NCI-H524 treated with DMSO at 0.1 percent for 48 hours (cell line): ENCODE results near the gene PUSL1.
A peak's percentile ranks its signal among the peaks of the same experiment; 100 is the strongest.

Source experiments
- DNase-seq: peaks from one replicate; lab custom pipeline; 2025; lab: John Stamatoyannopoulos, UW

The PUSL1 gene

DNA sequence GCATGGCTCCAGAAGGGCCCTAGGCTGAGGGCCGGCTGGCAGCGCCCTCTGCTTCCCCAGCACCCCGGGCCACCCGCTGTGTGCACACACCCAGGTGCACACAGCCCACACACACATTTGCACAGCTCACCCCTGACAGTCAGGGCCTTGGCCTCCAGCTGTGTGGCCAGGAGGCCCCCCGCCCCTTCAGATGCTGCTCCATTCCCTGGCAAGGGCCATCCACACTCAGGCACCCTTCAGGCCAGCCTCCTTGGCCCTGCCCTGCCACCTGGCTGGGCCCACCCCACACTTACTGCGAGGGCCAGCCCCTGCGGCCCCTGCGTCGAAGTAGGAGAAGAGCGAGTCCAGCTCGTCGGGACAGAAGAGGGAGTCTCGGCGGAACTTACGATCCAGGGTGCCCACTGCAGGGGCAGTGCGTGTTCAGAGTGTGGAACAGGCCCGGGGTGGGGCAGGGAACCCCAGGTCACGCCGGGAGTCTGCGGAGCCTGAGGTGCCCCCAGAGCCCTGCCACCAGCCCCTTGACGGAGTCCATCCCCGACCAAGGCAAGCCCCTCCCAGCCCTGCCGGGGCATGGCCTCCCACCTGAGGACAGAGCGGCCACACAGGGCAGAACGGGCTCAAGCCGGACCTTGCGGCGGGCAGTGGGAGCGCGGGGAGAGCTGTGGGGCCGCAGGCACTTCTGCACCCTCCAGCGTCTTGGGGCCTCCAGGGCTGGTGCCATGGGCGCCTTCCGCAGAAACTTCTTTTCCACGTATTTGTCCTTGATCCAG lies 13.1 kb upstream of the PUSL1 start:
- DNase-seq, result no peak

DNA sequence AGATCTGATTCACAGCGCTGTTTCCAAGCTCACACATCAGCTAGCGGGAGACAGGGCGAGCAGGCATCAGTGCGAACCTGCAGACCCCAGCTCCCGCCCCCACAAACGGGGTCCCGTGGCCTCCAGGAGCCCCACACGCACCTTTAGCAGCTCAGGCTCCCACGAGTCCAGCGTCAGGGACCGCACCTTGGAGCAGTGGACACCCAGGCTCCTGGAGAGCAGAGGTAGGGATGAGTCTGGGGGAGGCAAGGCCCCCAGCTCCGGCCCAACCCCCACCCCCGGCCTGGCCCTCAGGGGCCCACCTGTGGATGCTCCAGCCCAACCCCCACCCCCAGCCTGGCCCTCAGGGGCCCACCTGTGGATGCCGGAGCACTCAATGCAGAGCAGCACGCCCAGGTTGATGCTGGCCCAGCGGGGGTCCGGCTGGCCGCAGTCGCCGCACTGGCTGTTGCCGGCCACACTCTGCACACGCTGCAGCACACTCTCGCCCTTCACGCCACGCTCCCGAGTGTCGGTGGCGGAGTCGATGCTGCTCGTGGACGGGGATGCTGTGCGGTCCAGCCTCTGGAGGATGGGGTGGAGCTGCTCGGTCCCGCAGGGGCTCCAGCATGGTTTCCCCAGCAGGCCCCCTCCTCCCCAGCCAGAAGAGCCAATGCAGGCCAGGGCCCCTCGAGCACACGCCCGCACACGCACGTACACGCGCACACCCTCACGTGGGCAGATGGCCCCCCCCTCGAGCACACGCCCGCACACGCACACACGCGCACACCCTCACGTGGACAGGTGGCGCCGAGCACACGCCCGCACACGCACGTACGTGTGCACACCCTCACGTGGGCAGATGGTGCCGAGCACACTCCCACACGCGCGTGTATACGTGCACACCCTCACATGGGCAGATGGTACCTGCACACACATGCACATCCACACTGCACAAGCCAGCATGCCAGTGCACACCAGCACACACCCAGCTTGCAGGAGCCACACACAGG lies 12.0 kb upstream of the PUSL1 start:
- no peak for DNase-seq

DNA sequence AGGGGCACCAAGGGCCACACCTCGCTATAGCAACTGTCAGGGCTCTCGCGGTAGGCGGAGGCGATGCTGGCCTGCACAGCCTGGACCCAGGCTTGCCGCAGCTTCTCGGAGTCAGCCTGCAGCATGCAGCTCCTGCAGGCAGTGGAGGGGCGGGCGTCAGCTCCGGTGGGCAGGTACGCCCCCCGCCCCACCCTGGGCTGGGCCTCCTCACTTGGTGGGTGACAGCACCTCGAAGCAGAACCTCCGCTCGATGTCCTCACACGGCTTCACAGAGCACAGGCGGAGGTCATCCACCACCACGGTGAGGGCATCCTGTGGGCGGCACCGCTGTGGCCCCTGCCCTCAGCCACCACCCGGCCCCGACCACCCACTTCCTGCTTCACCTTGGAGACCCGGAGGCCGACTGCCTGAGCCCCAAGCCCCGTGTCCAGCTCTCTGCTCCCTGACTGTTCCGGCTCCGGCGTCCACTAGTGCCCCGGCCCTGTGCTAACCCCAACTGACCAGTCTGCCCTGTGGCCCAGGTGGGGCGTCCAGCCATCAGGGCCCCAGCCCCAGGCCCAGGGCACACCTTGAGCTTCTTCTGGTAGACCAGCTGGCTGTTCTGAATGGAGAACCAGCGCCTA lies 10.5 kb upstream of the PUSL1 start:
- DNase-seq, result no peak

- peak; percentile 91 for DNase-seq
These were observed 9.3 kb upstream of the PUSL1 start for GRCh38 chr1:1298861-1299685.

GRCh38 chr1:1299686-1300351 lies 8.6 kb upstream of the PUSL1 start:
- DNase-seq, result no peak

GRCh38 chr1:1300352-1300739 lies 8.1 kb upstream of the PUSL1 start:
- DNase-seq, result no peak

DNA sequence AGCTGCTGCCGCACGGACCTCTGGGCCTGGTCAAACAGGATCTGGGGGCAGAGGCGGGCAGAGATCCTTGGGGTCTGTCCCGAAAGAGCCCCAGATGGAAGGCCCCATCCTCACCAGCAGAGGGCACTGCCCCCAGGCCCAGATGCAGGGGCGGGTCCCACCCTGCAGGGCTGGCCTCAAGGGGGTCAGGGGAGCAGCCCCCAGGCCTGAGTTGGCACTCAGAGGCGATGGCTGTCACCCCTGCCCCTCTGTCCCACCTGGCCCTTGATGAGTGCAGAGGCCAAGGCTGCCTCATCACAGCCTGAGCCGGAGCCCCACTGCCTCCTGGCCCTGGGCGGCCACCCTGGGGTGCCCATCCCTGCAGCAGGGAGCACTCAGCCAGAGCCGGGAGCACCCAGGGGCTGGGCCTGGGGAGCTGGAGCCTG lies 6.4 kb upstream of the PUSL1 start:
- no peak for DNase-seq

DNA sequence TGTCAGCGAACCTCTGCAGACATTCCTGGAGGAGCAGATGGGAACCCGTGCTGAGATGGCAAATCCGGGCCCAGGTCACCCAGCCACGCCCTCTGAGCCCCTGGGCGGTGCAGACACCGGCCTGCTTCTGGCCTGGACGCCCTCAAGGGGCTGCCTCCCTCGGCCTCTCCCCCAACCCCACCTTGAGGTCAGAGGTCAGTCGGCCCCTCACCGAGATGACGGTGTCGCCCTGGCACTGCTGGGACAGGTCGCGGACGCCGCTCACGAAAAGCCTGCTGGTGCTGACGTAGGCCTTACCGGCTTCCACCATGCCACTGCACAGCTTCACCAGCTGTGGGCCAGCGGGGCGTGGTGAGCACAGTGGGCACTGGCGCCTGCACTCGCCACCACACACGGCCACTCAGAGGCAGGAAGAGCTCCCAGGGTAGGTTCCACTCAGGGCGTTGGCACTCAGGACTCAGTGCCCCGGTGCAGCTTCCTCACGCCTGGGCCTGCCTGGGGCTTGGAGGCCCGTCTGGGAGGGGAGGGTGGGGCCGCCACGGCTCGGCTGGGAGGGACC lies 5.4 kb upstream of the PUSL1 start:
- no peak for DNase-seq

- DNase-seq, result no peak
These were observed 4.7 kb upstream of the PUSL1 start for GRCh38 chr1:1303736-1304135.

GRCh38 chr1:1304331-1305299 lies 3.8 kb upstream of the PUSL1 start:
- DNase-seq, result peak; percentile 55

GRCh38 chr1:1305300-1306069 lies 2.9 kb upstream of the PUSL1 start:
- no peak for DNase-seq

- no peak for DNase-seq
These were observed 2.2 kb upstream of the PUSL1 start for GRCh38 chr1:1306070-1306660.

DNA sequence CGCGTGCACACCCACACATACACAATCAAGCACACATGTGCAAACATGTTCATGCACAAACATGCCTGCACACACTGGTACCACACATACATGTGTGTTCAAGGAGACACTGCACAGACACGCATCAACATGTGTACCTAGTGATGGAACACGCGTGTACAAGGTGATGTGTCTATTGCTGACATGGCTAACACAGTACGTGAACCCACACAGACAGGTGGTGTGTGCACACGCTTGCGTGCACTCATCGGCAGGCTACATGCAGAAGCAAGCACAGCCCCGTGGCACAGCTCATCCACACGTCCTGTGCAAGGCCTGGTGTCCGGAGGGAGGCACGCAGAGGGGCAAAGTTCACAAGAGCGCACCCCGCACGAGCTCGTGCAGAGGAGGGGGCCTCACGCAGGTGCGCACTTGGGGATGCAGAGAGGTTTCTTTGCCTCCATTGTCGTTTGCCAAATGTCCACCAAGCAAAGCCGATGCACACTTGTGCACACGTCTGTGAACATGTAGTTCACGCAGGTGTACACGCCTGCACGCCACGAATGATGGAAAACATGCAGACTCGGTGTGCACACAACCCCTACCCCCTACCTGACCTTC lies 1.6 kb upstream of the PUSL1 start:
- no peak for DNase-seq

- no peak for DNase-seq
These were observed 1.0 kb upstream of the PUSL1 start for GRCh38 chr1:1307261-1307922.

DNA sequence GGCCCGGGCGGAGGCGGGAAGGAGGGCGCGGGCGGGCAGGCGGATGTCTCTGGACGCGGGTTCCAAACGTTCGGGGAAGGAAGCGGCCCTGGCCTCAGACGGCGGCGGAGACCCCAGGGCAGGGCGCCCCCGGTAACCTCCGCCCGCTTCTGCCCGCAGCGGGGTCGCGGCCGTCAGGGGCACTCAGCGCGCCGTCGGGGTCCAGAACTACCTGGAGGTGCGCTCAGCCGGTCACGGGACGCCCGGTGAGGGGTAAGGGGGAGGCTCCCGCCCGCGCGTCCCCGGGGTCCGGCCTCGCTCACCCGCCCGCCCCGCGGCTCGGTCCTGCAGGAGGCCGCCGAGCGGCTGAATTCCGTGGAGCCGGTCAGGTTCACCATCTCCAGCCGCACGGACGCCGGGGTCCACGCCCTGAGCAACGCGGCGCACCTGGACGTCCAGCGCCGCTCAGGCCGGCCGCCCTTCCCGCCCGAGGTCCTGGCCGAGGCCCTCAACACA lies 406 bp downstream of the PUSL1 start:
- no peak for DNase-seq

DNA sequence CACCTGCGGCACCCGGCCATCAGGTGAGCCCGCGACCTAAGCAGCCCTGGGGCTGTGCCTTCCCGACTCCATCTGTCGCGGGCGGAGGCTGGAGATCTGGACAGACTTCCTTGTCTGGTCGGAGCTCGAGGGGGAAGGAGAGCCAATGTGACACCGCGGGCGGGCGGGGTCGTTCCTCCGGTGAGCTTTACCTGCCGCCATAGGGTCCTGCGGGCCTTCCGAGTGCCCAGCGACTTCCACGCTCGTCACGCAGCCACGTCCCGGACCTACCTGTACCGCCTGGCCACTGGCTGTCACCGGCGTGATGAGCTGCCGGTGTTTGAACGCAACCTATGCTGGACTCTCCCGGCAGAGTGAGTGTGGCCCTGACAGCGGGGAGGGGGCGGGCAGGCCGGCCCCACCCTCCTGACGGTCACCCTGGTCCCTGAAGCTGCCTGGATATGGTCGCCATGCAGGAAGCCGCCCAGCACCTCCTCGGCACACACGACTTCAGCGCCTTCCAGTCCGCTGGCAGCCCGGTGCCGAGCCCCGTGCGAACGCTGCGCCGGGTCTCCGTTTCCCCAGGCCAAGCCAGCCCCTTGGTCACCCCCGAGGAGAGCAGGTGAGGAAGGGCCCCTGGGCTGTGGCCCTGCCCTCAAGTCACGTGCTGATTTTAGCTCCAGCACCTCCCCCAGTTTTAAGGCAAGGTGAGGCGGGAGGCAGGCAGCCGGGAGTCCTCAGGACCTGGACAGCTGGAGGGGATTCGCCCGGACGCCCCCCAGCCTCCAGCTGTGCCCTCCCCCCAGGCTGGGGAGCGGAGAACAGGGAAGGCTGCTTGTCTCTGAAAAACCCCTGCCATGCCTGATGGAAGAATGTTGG lies 1.1 kb downstream of the PUSL1 start:
- no peak for DNase-seq

GRCh38 chr1:1310109-1310385 lies 1.6 kb downstream of the PUSL1 start:
- DNase-seq, result no peak
